Endothelial cell of umbilical vein (primary cell): ENCODE measurements around the gene GJB5. TPM values are rescaled to one million over a fixed set of nuclear protein-coding genes. Genes with fewer than 3 reads are reported as not detected.

Experiments
- BruUV-seq: library from RNA; stranded (reverse); fragments of 400-500 nt; replicated peaks from 2 replicates; lab custom pipeline; 2021; lab: Mats Ljungman, UMichigan
- CTCF ChIA-PET: fragments of 300-600, 350-600 bp; sonication (Branson Sonifier 250); formaldehyde crosslinking; loops from one replicate; lab custom pipeline; 2021; ENCODE audit warnings: antibody characterized with exemption, inconsistent platforms; lab: Charles Lee
- POLR2A ChIA-PET: fragments of 300-600, 350-600 bp; sonication (Branson Sonifier 250); formaldehyde crosslinking; loops from one replicate; lab custom pipeline; 2021; ENCODE audit warnings: antibody characterized with exemption, inconsistent platforms; lab: Charles Lee
- DNase-seq: peaks from one replicate; pipeline ENCODE4 v3.0.0-alpha.2; 2011; ENCODE audit warnings: low read depth, low spot score
- FAIRE-seq: peaks from 2 replicates; lab custom pipeline; 2011; peaks lifted over from hg19 to GRCh38; lab: Jason Lieb, UNC
- H2AFZ ChIP-seq: 2 replicates; pipeline ENCODE4 v1.6.0; 2012; ENCODE audit warnings: low read depth, low read length, control low read depth, inconsistent platforms
- H3K27ac ChIP-seq: 2 replicates; pipeline ENCODE4 v1.5.1; 2011; ENCODE audit warnings: low read depth, mild to moderate bottlenecking, control low read depth, low read length, moderate library complexity; ENCODE audit not compliant: insufficient read depth
- H3K27me3 ChIP-seq, 2 experiments: 2 replicates each; pipeline versions ENCODE4 v1.6.0 to v1.6.1; 2011; ENCODE audit warnings: low read length in 2 of 2, mixed read lengths in 1 of 2; ENCODE audit not compliant: control insufficient read depth in 2 of 2, insufficient read depth in 2 of 2
- H3K36me3 ChIP-seq, 2 experiments: 2 replicates in 1 of 2; 3 replicates in 1 of 2; pipeline ENCODE4 v1.5.1; 2011; ENCODE audit warnings: low read length in 2 of 2, mild to moderate bottlenecking in 1 of 2, moderate library complexity in 1 of 2; ENCODE audit not compliant: control insufficient read depth in 2 of 2, insufficient read depth in 2 of 2; ENCODE audit errors: extremely low read depth in 1 of 2
- H3K4me1 ChIP-seq: 3 replicates; pipeline ENCODE4 v1.5.1; 2011; ENCODE audit warnings: mild to moderate bottlenecking, low read length; ENCODE audit not compliant: control insufficient read depth, insufficient read depth; ENCODE audit errors: extremely low read depth
- H3K4me2 ChIP-seq: 2 replicates; pipeline ENCODE4 v1.6.1; 2011; ENCODE audit warnings: low read length, control low read depth, mixed read lengths; ENCODE audit not compliant: insufficient read depth
- H3K4me3 ChIP-seq, 3 experiments: fragments of 200-600 bp in 1 of 3; sonication (generic), shearing (Covaris generic) in 1 of 3; replicated peaks in 1 of 3; 2 replicates each; pipeline ENCODE4 v1.5.1; 2011 to 2016; ENCODE audit warnings: control low read depth in 3 of 3, low read length in 3 of 3, mild to moderate bottlenecking in 2 of 3, inconsistent platforms in 1 of 3, low read depth in 1 of 3, moderate library complexity in 1 of 3; ENCODE audit not compliant: insufficient read depth in 1 of 3
- H3K79me2 ChIP-seq: 2 replicates; pipeline ENCODE4 v1.6.0; 2012; ENCODE audit warnings: low read length, inconsistent platforms; ENCODE audit not compliant: control insufficient read depth, insufficient read depth
- H3K9ac ChIP-seq: replicated peaks from 2 replicates; pipeline ENCODE3; 2011; ENCODE audit warnings: low read length, control low read depth; ENCODE audit not compliant: insufficient read depth; ENCODE audit errors: extremely low read depth
- H3K9me1 ChIP-seq: replicated peaks from 3 replicates; pipeline ENCODE4 v1.6.0; 2011; ENCODE audit warnings: mild to moderate bottlenecking, low read length; ENCODE audit not compliant: control insufficient read depth, insufficient read depth; ENCODE audit errors: extremely low read depth
- H3K9me3 ChIP-seq: replicated peaks from 2 replicates; pipeline ENCODE4 v1.5.1; 2012; ENCODE audit warnings: low read length, inconsistent platforms; ENCODE audit not compliant: control insufficient read depth, insufficient read depth
- H4K20me1 ChIP-seq: replicated peaks from 2 replicates; pipeline ENCODE3; 2011; ENCODE audit warnings: mild to moderate bottlenecking, low read length; ENCODE audit not compliant: control insufficient read depth, insufficient read depth; ENCODE audit errors: extremely low read depth
- CTCF ChIP-seq, 2 donors: IDR thresholded peaks; 1 replicate in 1 of 2; 2 replicates in 1 of 2; pipeline ENCODE4 v1.5.1; 2011; ENCODE audit warnings: low read length in 2 of 2, mild to moderate bottlenecking in 2 of 2, moderate library complexity in 2 of 2, control low read depth in 1 of 2, inconsistent platforms in 1 of 2, low read depth in 1 of 2; ENCODE audit not compliant: insufficient read depth in 1 of 2; ENCODE audit errors: extremely low read depth in 1 of 2
- EZH2 ChIP-seq: IDR thresholded peaks from 2 replicates; pipeline ENCODE4 v1.6.1; 2012; ENCODE audit warnings: borderline replicate concordance, low read depth, mild to moderate bottlenecking, moderate library complexity, low read length, inconsistent platforms; ENCODE audit not compliant: severe bottlenecking
- FOS ChIP-seq: IDR thresholded peaks from 2 replicates; pipeline ENCODE4 v1.6.1; 2011; ENCODE audit warnings: mild to moderate bottlenecking, low read length, moderate library complexity, borderline replicate concordance; ENCODE audit not compliant: insufficient read depth
- GATA2 ChIP-seq: IDR thresholded peaks from 2 replicates; pipeline ENCODE4 v1.7.0; 2011; ENCODE audit warnings: low read depth, mild to moderate bottlenecking, moderate library complexity, mixed read lengths, low read length; ENCODE audit not compliant: insufficient read length, insufficient read depth
- JUN ChIP-seq: IDR thresholded peaks from 2 replicates; pipeline ENCODE4 v1.6.1; 2011; ENCODE audit warnings: borderline replicate concordance, low read depth; ENCODE audit not compliant: insufficient read length, insufficient read depth
- MYC ChIP-seq: IDR thresholded peaks from one replicate; pipeline ENCODE4 v1.6.1; 2011; ENCODE audit warnings: mild to moderate bottlenecking, low read depth, low read length
- POLR2A ChIP-seq: IDR thresholded peaks from 2 replicates; pipeline ENCODE4 v1.6.1; 2012; ENCODE audit warnings: low read depth, mild to moderate bottlenecking, control low read depth, low read length
- POLR2AphosphoS5 ChIP-seq: IDR thresholded peaks from 2 replicates; pipeline ENCODE4 v1.6.1; 2012; ENCODE audit warnings: low read depth, mild to moderate bottlenecking, control low read depth, low read length, moderate library complexity; ENCODE audit not compliant: insufficient read depth
- dilution Hi-C: fragments of 300-500 bp; cut with MboI; formaldehyde crosslinking; loops from one replicate; pipeline ENCODE4 v1.15.0; 2019; ENCODE audit warnings: low sequenced_read_pairs; ENCODE audit not compliant: extremely low pct_ligation_motif_present
- intact Hi-C: fragments of 100-400 bp; cut with micrococcal nuclease; formaldehyde crosslinking; loops from one replicate; pipeline ENCODE4 v1.10.0; 2022
- polyA plus RNA-seq, 4 experiments: library from polyadenylated mRNA; depleted of rRNA in 3 of 4; stranded (reverse) in 3 of 4; unstranded in 1 of 4; fragments of >200 nt; gene quantifications; 2 replicates each; pipeline versions ENCODE4 v1.2.1 to v1.2.3, GENCODE V29; 2011 to 2012; ENCODE audit warnings: missing spikeins in 1 of 4
- total RNA-seq: library from RNA; stranded (reverse); gene quantifications from 2 replicates; pipeline ENCODE4 v1.2.3, GENCODE V29; 2021
- TF ChIP-seq, protein P1 (sequence below): IDR thresholded peaks from 2 replicates; pipeline ENCODE4 v1.6.1; 2011; ENCODE audit not compliant: insufficient read depth, insufficient read length

Gene GJB5
- total and polyA plus RNA-seq, 2 donors (not counting 3 experiments of a cell fraction or from before 2014, with no cell fraction given), result not detected

DNA sequence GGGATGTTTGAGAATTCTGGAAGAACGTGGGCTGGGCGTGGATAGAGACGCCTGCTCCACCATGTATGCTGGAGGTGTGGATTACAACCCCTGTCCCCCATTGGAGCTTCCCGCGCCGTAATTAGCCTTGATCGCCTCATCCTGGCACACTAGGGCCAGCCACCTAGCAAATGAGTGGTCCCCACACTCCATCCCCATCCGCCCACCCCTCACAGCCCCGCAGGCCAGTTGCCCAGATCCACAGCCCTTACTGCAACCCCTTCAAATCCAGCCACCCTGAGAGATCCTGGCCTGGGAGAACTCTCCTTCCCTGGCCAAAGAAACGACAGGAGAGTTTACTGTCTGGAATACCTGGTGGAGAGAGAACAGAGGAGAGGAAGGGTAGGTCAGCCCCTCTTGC is 37.6 kb downstream of the GJB5 start:
- H3K79me2 ChIP-seq, result no peaks in the 10 kb centered on the region
- CTCF ChIA-PET, result interaction anchor here (1.2 to 2.5 kb wide), 2 partner anchors 12 to 60 kb away, joined by 3 to 9 read pairs; no protein-coding TSS in a partner anchor
- TF ChIP-seq POLR2A (no peak), EZH2 (no peak), POLR2AphosphoS5 (no peak), GATA2 (no peak), MYC (no peak), JUN (no peak), CTCF (IDR thresholded peaks at IDR 0.05; ENCODE audit: extremely low read depth in 1 of 2, insufficient read depth in 1 of 2, low read depth in 1 of 2, low read length in 2 of 2) (no peak), FOS (no peak)
- TF ChIP-seq, protein P1, sequence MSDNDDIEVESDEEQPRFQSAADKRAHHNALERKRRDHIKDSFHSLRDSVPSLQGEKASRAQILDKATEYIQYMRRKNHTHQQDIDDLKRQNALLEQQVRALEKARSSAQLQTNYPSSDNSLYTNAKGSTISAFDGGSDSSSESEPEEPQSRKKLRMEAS, result no peak
- POLR2A ChIA-PET, result no interaction called here
- FAIRE-seq, result no peak
- H2AFZ ChIP-seq, result no peak overlapping the region
- H3K27me3 ChIP-seq, result peaks cover 31 to 36% of the 10 kb centered on the region in 2 experiments
- no peaks in the 10 kb centered on the region for H3K9me3 ChIP-seq
- no peaks in the 10 kb centered on the region for H3K4me1 ChIP-seq
- no peak overlapping the region for H3K27ac ChIP-seq
- H3K4me2 ChIP-seq, result no peak overlapping the region
- BruUV-seq, result no TSS peak
- H3K4me3 ChIP-seq, result peak overlapping the region in 1 of 3 experiments; percentile 52
- H4K20me1 ChIP-seq, result no peaks in the 10 kb centered on the region
- peaks cover 0 to 15% of the 10 kb centered on the region in 2 experiments for H3K36me3 ChIP-seq
- no peaks in the 10 kb centered on the region for H3K9me1 ChIP-seq
- no peak for DNase-seq
- intact Hi-C loops, result no loop called here
- dilution Hi-C loops, result no loop called here
- H3K9ac ChIP-seq, result no peak overlapping the region
